Trophoblast cell (in vitro differentiated cells and primary cell): ENCODE results near the gene SIMC1. TPM values are rescaled to one million over a fixed set of nuclear protein-coding genes. Genes with fewer than 3 reads are reported as not detected.
"Not testable (repeated sequence)": the region's sequence is repeated elsewhere in the genome, so short reads cannot be mapped to it uniquely, and the experiment has no call there.

Source experiments
- DNase-seq, 2 donors: peaks; one replicate each; pipeline ENCODE4 v3.0.0-alpha.2; 2016
- H2AFZ ChIP-seq: 2 replicates; pipeline ENCODE4 v1.6.1; 2013; ENCODE audit warnings: low read length, moderate library complexity, mild to moderate bottlenecking; ENCODE audit not compliant: insufficient read depth, poor library complexity
- H2AK5ac ChIP-seq: 2 replicates; pipeline ENCODE4 v1.6.1; 2013; ENCODE audit warnings: mild to moderate bottlenecking, low read length
- H2BK120ac ChIP-seq: 2 replicates; pipeline ENCODE4 v1.6.1; 2013; ENCODE audit warnings: low read length, mild to moderate bottlenecking, moderate library complexity; ENCODE audit not compliant: insufficient read depth, poor library complexity
- H2BK12ac ChIP-seq: 2 replicates; pipeline ENCODE4 v1.6.1; 2013; ENCODE audit warnings: mild to moderate bottlenecking, low read length, moderate library complexity
- H2BK5ac ChIP-seq: 2 replicates; pipeline ENCODE4 v1.6.1; 2013; ENCODE audit warnings: low read length, low read depth, moderate library complexity, mild to moderate bottlenecking; ENCODE audit not compliant: poor library complexity
- H3K14ac ChIP-seq: 2 replicates; pipeline ENCODE4 v1.6.1; 2013; ENCODE audit warnings: mild to moderate bottlenecking, low read length
- H3K18ac ChIP-seq: 2 replicates; pipeline ENCODE4 v1.6.1; 2013; ENCODE audit warnings: mild to moderate bottlenecking, low read length
- H3K23ac ChIP-seq: 2 replicates; pipeline ENCODE4 v1.6.1; 2013; ENCODE audit warnings: low read length
- H3K27ac ChIP-seq: 2 replicates; pipeline ENCODE4 v1.5.1; 2013; ENCODE audit warnings: low read depth, mild to moderate bottlenecking, inconsistent platforms, low read length, moderate library complexity
- H3K27me3 ChIP-seq: 2 replicates; pipeline ENCODE4 v1.6.1; 2013; ENCODE audit warnings: inconsistent platforms, mild to moderate bottlenecking, low read length, moderate library complexity; ENCODE audit not compliant: insufficient read depth
- H3K36me3 ChIP-seq, 2 experiments: 1 replicate in 1 of 2; 2 replicates in 1 of 2; pipeline ENCODE4 v1.6.1; 2013; ENCODE audit warnings: low read length in 2 of 2, mild to moderate bottlenecking in 2 of 2, moderate library complexity in 1 of 2; ENCODE audit not compliant: insufficient read depth in 2 of 2, control insufficient read depth in 1 of 2
- H3K4ac ChIP-seq: 2 replicates; pipeline ENCODE4 v1.6.1; 2013; ENCODE audit warnings: low read depth, mild to moderate bottlenecking, low read length, moderate library complexity
- H3K4me1 ChIP-seq, 2 experiments: 1 replicate in 1 of 2; 2 replicates in 1 of 2; pipeline ENCODE4 v1.6.1; 2013; ENCODE audit warnings: low read length in 2 of 2, mild to moderate bottlenecking in 2 of 2, moderate library complexity in 1 of 2; ENCODE audit not compliant: insufficient read depth in 2 of 2, control insufficient read depth in 1 of 2
- H3K4me2 ChIP-seq: 2 replicates; pipeline ENCODE4 v1.6.1; 2013; ENCODE audit warnings: inconsistent platforms, mild to moderate bottlenecking, low read length, moderate library complexity
- H3K4me3 ChIP-seq: 2 replicates; pipeline ENCODE4 v1.5.1; 2013; ENCODE audit warnings: mild to moderate bottlenecking, low read depth, low read length, inconsistent platforms
- H3K79me1 ChIP-seq: one replicate; pipeline ENCODE4 v1.6.1; 2013; ENCODE audit warnings: low read length
- H3K79me2 ChIP-seq: 2 replicates; pipeline ENCODE4 v1.6.1; 2013; ENCODE audit warnings: low read length, mild to moderate bottlenecking; ENCODE audit not compliant: control insufficient read depth, insufficient read depth, poor library complexity
- H3K9ac ChIP-seq: 2 replicates; pipeline ENCODE4 v1.6.1; 2013; ENCODE audit warnings: mild to moderate bottlenecking, low read length
- H3K9me3 ChIP-seq: 2 replicates; pipeline ENCODE4 v1.6.1; 2013; ENCODE audit warnings: low read depth, mild to moderate bottlenecking, control low read depth, inconsistent platforms, low read length; ENCODE audit not compliant: insufficient read depth
- H4K12ac ChIP-seq: 2 replicates; pipeline ENCODE4 v1.6.1; 2013; ENCODE audit warnings: low read depth, mild to moderate bottlenecking, low read length, moderate library complexity
- H4K8ac ChIP-seq: 2 replicates; pipeline ENCODE4 v1.6.1; 2013; ENCODE audit warnings: low read depth, mild to moderate bottlenecking, low read length, moderate library complexity
- H4K91ac ChIP-seq: one replicate; pipeline ENCODE4 v1.6.1; 2013; ENCODE audit warnings: low read depth, mild to moderate bottlenecking, low read length, moderate library complexity
- WGBS: extraction: QIAGEN DNeasy Blood & Tissue Kit; methylation state at CpG from one replicate; pipeline ENCODE4 v1.1.7; 2013; ENCODE audit warnings: missing lambda C conversion rate; ENCODE audit not compliant: insufficient read length, insufficient coverage; ENCODE audit errors: extremely low coverage; 5-methylcytosine and 5-hydroxymethylcytosine counted together
- polyA plus RNA-seq: library from polyadenylated mRNA; stranded (reverse); fragments of 200-250 nt; gene quantifications from 2 replicates; pipeline ENCODE4 v1.2.3, GENCODE V29; 2013

Gene SIMC1
- 3.5 and 4.4 TPM in 2 replicates for polyA plus RNA-seq

DNA sequence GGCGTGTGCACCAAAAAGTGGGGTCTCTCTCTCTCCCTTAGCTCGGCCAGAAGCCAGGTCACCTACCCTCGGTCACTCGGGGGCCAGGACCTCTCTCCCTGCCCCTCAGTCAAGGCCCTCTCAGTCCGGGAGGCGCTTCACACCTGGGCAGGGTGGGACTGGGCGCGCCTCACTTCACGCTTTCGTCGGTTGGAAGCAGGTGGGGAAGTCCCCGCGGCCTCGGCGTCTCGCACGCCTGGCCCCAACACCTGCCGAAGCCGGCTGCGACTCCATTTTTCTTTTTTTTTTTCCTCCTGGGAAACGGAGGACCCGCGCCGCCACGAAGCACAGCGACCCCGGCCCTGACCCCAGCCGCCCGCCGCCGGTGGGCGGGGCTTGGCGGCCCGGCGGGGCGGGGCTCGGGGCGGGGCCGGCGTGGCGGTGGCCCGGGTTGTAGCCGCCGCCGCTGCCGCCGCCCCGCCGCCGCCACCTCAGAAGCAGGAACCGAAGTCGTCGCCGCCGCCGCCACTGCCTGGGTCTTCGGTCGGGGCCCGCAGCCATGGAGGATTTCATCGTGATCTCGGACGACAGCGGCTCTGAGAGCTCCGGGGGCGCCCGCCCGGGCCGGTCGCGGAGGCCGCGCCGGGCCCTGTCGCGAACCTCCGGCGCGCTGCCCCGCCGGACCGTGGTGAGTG lies at the start of gene SIMC1:
Gene SIMC1 (plus strand): TSS at position 454 of the 674 bp plus-strand sequence. CDS start 85 bp downstream, at position 539.
- not testable (repeated sequence) for H3K79me2 ChIP-seq, H2BK5ac ChIP-seq, H4K8ac ChIP-seq, H3K9me3 ChIP-seq, H4K91ac ChIP-seq, H2AFZ ChIP-seq, H3K4me1 ChIP-seq, H2AK5ac ChIP-seq, H4K12ac ChIP-seq, H3K36me3 ChIP-seq, H3K27ac ChIP-seq, H2BK120ac ChIP-seq, H3K9ac ChIP-seq, H3K79me1 ChIP-seq, H2BK12ac ChIP-seq, H3K14ac ChIP-seq, H3K27me3 ChIP-seq, H3K18ac ChIP-seq, H3K4ac ChIP-seq, H3K23ac ChIP-seq
- DNase-seq = peak in 1 of 2 donors; percentile 26
- peak within 1 kb of the TSS; percentile 66 for H3K4me3 ChIP-seq
- no CpG with 5 or more reads among the region's 81 CpGs for WGBS
- peak within 1 kb of the TSS; percentile 59 for H3K4me2 ChIP-seq

DNA sequence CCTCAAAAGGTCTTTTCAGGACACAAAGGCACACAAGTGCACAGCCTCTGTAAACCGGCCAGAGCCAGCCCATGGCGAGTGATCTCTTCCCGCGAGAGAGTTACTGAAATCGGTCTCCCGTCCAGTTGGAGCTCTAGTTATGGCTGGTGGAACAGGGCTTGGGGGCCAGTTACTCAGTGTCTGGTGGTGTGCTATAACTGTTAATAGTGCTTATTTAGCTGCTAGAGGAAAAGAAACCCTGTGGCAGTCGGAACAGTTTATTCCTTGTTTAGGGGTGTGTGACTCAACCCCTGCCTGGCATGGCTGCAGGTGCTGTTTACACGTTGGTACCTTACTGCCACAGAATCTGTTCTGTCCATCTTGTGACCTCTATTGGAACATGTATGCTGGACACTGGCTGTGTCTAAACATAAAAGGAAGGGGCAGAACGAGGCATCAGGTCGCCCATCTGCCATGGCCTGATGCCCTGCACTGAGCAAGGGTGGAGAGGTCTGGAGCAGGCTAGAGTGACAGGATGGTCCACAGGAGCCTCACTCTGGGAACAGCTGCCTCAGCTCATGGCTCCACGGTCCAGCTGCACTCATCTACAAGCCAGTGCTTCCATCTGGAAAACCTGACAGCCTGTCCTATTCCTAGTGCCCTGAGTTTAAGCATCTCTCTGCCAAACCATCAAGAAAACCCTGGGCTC lies 49.6 kb upstream of the SIMC1 start:
- no peaks in the 10 kb centered on the region for H3K36me3 ChIP-seq
- no peak overlapping the region for H2BK12ac ChIP-seq
- H3K18ac ChIP-seq = no peak overlapping the region
- H2BK120ac ChIP-seq = no peak overlapping the region
- H4K12ac ChIP-seq = no peak overlapping the region
- no peak overlapping the region for H2AFZ ChIP-seq
- H3K9me3 ChIP-seq = peaks cover 1% of the 10 kb centered on the region
- no peak overlapping the region for H3K14ac ChIP-seq
- no peak for DNase-seq
- no peak overlapping the region for H2BK5ac ChIP-seq
- no peaks in the 10 kb centered on the region for H3K4me1 ChIP-seq
- H2AK5ac ChIP-seq = no peak overlapping the region
- no peak overlapping the region for H3K4me3 ChIP-seq
- peaks cover 3% of the 10 kb centered on the region for H3K27me3 ChIP-seq
- H3K4me2 ChIP-seq = no peak overlapping the region
- no peak overlapping the region for H3K4ac ChIP-seq
- H3K23ac ChIP-seq = no peak overlapping the region
- H3K79me1 ChIP-seq = no peaks in the 10 kb centered on the region
- no peak overlapping the region for H3K9ac ChIP-seq
- H4K91ac ChIP-seq = no peak overlapping the region
- no peaks in the 10 kb centered on the region for H3K79me2 ChIP-seq
- H4K8ac ChIP-seq = no peak overlapping the region
- H3K27ac ChIP-seq = no peak overlapping the region
- no CpG with 5 or more reads among the region's 11 CpGs for WGBS

- H2BK12ac ChIP-seq = no peak overlapping the region
- DNase-seq = no peak
- no peak overlapping the region for H3K4me3 ChIP-seq
- H3K4me2 ChIP-seq = no peak overlapping the region
- no peak overlapping the region for H4K12ac ChIP-seq
- H3K27ac ChIP-seq = no peak overlapping the region
- no peaks in the 10 kb centered on the region for H3K36me3 ChIP-seq
- H4K8ac ChIP-seq = no peak overlapping the region
- no peak overlapping the region for H2AFZ ChIP-seq
- no peak overlapping the region for H3K23ac ChIP-seq
- no peak overlapping the region for H3K14ac ChIP-seq
- peaks cover 1% of the 10 kb centered on the region for H3K9me3 ChIP-seq
- WGBS = no CpG with 5 or more reads among the region's 7 CpGs
- no peak overlapping the region for H2BK120ac ChIP-seq
- no peak overlapping the region for H4K91ac ChIP-seq
- H3K27me3 ChIP-seq = peaks cover 6% of the 10 kb centered on the region
- H3K4ac ChIP-seq = no peak overlapping the region
- no peak overlapping the region for H3K18ac ChIP-seq
- no peaks in the 10 kb centered on the region for H3K79me1 ChIP-seq
- H2BK5ac ChIP-seq = no peak overlapping the region
- H3K4me1 ChIP-seq = no peaks in the 10 kb centered on the region
- H3K9ac ChIP-seq = no peak overlapping the region
- no peaks in the 10 kb centered on the region for H3K79me2 ChIP-seq
- H2AK5ac ChIP-seq = no peak overlapping the region
Measured at GRCh38 chr5:176189857-176190256, 48.4 kb upstream of the SIMC1 start.

GRCh38 chr5:176190886-176191755 lies 47.1 kb upstream of the SIMC1 start:
- H2AFZ ChIP-seq = no peak overlapping the region
- no peak overlapping the region for H2BK12ac ChIP-seq
- no peaks in the 10 kb centered on the region for H3K79me2 ChIP-seq
- no peak overlapping the region for H3K14ac ChIP-seq
- no peak overlapping the region for H3K23ac ChIP-seq
- H3K27ac ChIP-seq = no peak overlapping the region
- H4K8ac ChIP-seq = no peak overlapping the region
- no CpG with 5 or more reads among the region's 28 CpGs for WGBS
- peaks cover 6% of the 10 kb centered on the region for H3K27me3 ChIP-seq
- no peak overlapping the region for H3K4ac ChIP-seq
- no peaks in the 10 kb centered on the region for H3K4me1 ChIP-seq
- no peak overlapping the region for H2BK5ac ChIP-seq
- H2AK5ac ChIP-seq = no peak overlapping the region
- H4K91ac ChIP-seq = no peak overlapping the region
- H3K4me2 ChIP-seq = no peak overlapping the region
- H2BK120ac ChIP-seq = no peak overlapping the region
- H3K18ac ChIP-seq = no peak overlapping the region
- peak overlapping the region; percentile 18 for H3K4me3 ChIP-seq
- H3K79me1 ChIP-seq = no peaks in the 10 kb centered on the region
- H4K12ac ChIP-seq = no peak overlapping the region
- no peaks in the 10 kb centered on the region for H3K36me3 ChIP-seq
- peaks cover 1% of the 10 kb centered on the region for H3K9me3 ChIP-seq
- H3K9ac ChIP-seq = no peak overlapping the region
- no peak for DNase-seq
